Measurements from ENCODE around the gene SALL1.

DNA sequence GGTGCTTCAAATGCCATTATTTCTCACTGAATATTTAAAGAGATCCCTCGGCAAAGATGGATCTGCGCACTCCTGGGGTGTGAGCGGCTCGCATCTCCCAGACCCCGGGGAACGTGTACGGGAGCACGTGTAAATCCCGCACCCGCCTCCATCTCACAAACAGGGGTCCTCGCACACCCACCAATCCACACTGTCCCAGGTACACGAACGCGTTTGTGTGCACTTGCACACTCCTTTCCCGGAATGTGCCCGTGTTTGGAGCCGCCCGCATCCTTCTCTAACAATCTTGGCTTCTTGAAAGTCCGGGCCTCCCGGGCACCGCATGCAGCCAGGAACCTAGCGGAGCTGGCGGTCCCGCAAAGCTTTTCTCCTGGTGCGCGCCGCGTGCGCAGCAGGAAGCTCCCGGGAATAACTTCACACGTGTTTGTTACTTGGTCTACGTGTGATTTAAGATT lies 2.5 kb upstream of the SALL1 start:
- TF ChIP-seq, protein P1, sequence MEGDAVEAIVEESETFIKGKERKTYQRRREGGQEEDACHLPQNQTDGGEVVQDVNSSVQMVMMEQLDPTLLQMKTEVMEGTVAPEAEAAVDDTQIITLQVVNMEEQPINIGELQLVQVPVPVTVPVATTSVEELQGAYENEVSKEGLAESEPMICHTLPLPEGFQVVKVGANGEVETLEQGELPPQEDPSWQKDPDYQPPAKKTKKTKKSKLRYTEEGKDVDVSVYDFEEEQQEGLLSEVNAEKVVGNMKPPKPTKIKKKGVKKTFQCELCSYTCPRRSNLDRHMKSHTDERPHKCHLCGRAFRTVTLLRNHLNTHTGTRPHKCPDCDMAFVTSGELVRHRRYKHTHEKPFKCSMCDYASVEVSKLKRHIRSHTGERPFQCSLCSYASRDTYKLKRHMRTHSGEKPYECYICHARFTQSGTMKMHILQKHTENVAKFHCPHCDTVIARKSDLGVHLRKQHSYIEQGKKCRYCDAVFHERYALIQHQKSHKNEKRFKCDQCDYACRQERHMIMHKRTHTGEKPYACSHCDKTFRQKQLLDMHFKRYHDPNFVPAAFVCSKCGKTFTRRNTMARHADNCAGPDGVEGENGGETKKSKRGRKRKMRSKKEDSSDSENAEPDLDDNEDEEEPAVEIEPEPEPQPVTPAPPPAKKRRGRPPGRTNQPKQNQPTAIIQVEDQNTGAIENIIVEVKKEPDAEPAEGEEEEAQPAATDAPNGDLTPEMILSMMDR (IDR thresholded peaks at IDR 0.05; ENCODE audit: low read depth, low read length), result no peak
- no peak for TF ChIP-seq EZH2phosphoT487 (IDR thresholded peaks at IDR 0.05; ENCODE audit: low read depth)

All from OCI-LY3 (cell line).